GM18951 (cell line): ENCODE results near the gene MAP2K3.

ENCODE experiments used
- POLR2A ChIP-seq: IDR thresholded peaks from 4 replicates; pipeline ENCODE4 v1.6.1; 2011; ENCODE audit warnings: mild to moderate bottlenecking; ENCODE audit not compliant: insufficient read length, insufficient read depth; ENCODE audit errors: extremely low read depth
- in situ Hi-C: fragments of 300-500 bp; cut with MboI; formaldehyde crosslinking; loops from one replicate; pipeline ENCODE4 v1.12.0; 2022; ENCODE audit warnings: low sequenced_read_pairs, mixed read lengths, inconsistent platforms; ENCODE audit not compliant: unreplicated experiment

Gene MAP2K3

GRCh38 chr17:21301593-21302550 lies 17.4 kb downstream of the MAP2K3 start:
- TF ChIP-seq POLR2A = no peak
- in situ Hi-C loops = loop anchor here (25.0 kb wide), 1 partner anchor 785 kb away; no protein-coding TSS in a partner anchor

GRCh38 chr17:21302711-21303425 lies 18.4 kb downstream of the MAP2K3 start:
- in situ Hi-C loops = loop anchor here (25.0 kb wide), 1 partner anchor 784 kb away; no protein-coding TSS in a partner anchor
- no peak for TF ChIP-seq POLR2A

- in situ Hi-C loops = loop anchor here (25.0 kb wide), 1 partner anchor 784 kb away; no protein-coding TSS in a partner anchor
- TF ChIP-seq POLR2A = no peak
Measured at GRCh38 chr17:21303441-21304065, 19.0 kb downstream of the MAP2K3 start.

GRCh38 chr17:21304091-21304490 lies 19.6 kb downstream of the MAP2K3 start:
- in situ Hi-C loops = loop anchor here (25.0 kb wide), 1 partner anchor 783 kb away; no protein-coding TSS in a partner anchor
- TF ChIP-seq POLR2A = no peak

GRCh38 chr17:21304551-21305151 lies 20.1 kb downstream of the MAP2K3 start:
- in situ Hi-C loops = loop anchor here (25.0 kb wide), 1 partner anchor 783 kb away; no protein-coding TSS in a partner anchor

GRCh38 chr17:21305431-21306180 lies 21.1 kb downstream of the MAP2K3 start:
- in situ Hi-C loops = loop anchor here (25.0 kb wide), 1 partner anchor 782 kb away; no protein-coding TSS in a partner anchor

- in situ Hi-C loops = loop anchor here (25.0 kb wide), 1 partner anchor 781 kb away; no protein-coding TSS in a partner anchor
Measured at GRCh38 chr17:21306611-21307272, 22.2 kb downstream of the MAP2K3 start.

- in situ Hi-C loops = loop anchor here (25.0 kb wide), 1 partner anchor 780 kb away; no protein-coding TSS in a partner anchor
Measured at GRCh38 chr17:21307273-21307625, 22.7 kb downstream of the MAP2K3 start.

- in situ Hi-C loops = loop anchor here (25.0 kb wide), 1 partner anchor 778 kb away; no protein-coding TSS in a partner anchor
Measured at GRCh38 chr17:21308931-21309381, 24.4 kb downstream of the MAP2K3 start.

- in situ Hi-C loops = loop anchor here (25.0 kb wide), 1 partner anchor 777 kb away; no protein-coding TSS in a partner anchor
Measured at GRCh38 chr17:21310061-21310765, 25.7 kb downstream of the MAP2K3 start.

GRCh38 chr17:21310766-21311602 lies 26.5 kb downstream of the MAP2K3 start:
- in situ Hi-C loops = loop anchor here (25.0 kb wide), 1 partner anchor 776 kb away; no protein-coding TSS in a partner anchor
